Measurements from ENCODE around the gene C1R.

C1R gene

DNA sequence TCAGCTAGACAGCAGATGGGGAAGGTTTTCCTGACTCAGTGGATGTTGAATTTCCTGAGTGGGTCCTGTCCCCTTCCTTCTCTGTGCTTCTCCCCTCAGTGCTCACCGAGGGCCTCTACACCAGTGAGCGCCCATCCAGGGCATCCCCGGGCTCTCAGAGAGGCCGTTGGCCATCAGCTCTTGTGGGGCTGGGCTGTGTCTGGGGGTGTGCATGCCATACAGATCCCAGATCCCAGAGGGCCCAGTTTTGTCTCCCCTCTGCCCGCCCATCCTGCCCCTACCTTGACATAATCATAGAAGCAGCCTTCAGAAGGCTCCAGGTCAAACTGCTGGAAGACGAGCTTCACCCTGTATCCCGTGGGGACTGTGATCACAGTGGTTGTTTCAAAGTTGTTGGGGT is 1.1 kb downstream of the C1R start:
- Histone ChIP-seq H3K4me3 (ENCODE audit: low read depth, low read length, poor library complexity, severe bottlenecking) (no peak overlapping the region), H3K79me2 (ENCODE audit: insufficient read depth, low read length) (no peaks in the 10 kb centered on the region), H3K9ac (ENCODE audit: low read length) (no peak overlapping the region), H3K27me3 (ENCODE audit: insufficient read depth, low read length) (peaks cover 5% of the 10 kb centered on the region; the same call in 1 of the 2 replicates), H3K9me3 (ENCODE audit: low read length) (no peaks in the 10 kb centered on the region), H3K4me1 (ENCODE audit: insufficient read depth, low read length, severe bottlenecking) (no peaks in the 10 kb centered on the region), H2AFZ (ENCODE audit: low read length) (no peak overlapping the region), H3K4me2 (ENCODE audit: low read length) (no peak overlapping the region), H4K20me1 (ENCODE audit: insufficient read depth, low read length) (no peaks in the 10 kb centered on the region), H3K36me3 (ENCODE audit: insufficient read depth, low read length) (no peaks in the 10 kb centered on the region), H3F3A (ENCODE audit: insufficient read depth, low read length) (no peaks in the 10 kb centered on the region), H3K9me2 (ENCODE audit: low read depth, low read length) (no peaks in the 10 kb centered on the region), H3K27ac (ENCODE audit: low read depth, low read length, poor library complexity, severe bottlenecking) (no peak overlapping the region)
- TF ChIP-seq CTCF (IDR thresholded peaks at IDR 0.05; ENCODE audit: low read length) (no peak), EZH2 (IDR thresholded peaks at IDR 0.05; ENCODE audit: borderline replicate concordance, low read length) (no peak)

GRCh38 chr12:7090222-7090998 is 1.8 kb downstream of the C1R start:
- Histone ChIP-seq H4K20me1 (ENCODE audit: insufficient read depth, low read length) (no peaks in the 10 kb centered on the region), H3K79me2 (ENCODE audit: insufficient read depth, low read length) (no peaks in the 10 kb centered on the region), H3F3A (ENCODE audit: insufficient read depth, low read length) (no peaks in the 10 kb centered on the region), H3K27me3 (ENCODE audit: insufficient read depth, low read length) (peaks cover 5% of the 10 kb centered on the region; the same call in 1 of the 2 replicates), H3K4me3 (ENCODE audit: low read depth, low read length, poor library complexity, severe bottlenecking) (no peak overlapping the region), H3K27ac (ENCODE audit: low read depth, low read length, poor library complexity, severe bottlenecking) (no peak overlapping the region), H3K9me2 (ENCODE audit: low read depth, low read length) (no peaks in the 10 kb centered on the region), H3K4me1 (ENCODE audit: insufficient read depth, low read length, severe bottlenecking) (no peaks in the 10 kb centered on the region), H2AFZ (ENCODE audit: low read length) (no peak overlapping the region), H3K36me3 (ENCODE audit: insufficient read depth, low read length) (no peaks in the 10 kb centered on the region), H3K9me3 (ENCODE audit: low read length) (no peaks in the 10 kb centered on the region), H3K9ac (ENCODE audit: low read length) (no peak overlapping the region), H3K4me2 (ENCODE audit: low read length) (no peak overlapping the region)
- TF ChIP-seq EZH2 (IDR thresholded peaks at IDR 0.05; ENCODE audit: borderline replicate concordance, low read length) (no peak), CTCF (IDR thresholded peaks at IDR 0.05; ENCODE audit: low read length) (no peak)

- TF ChIP-seq CTCF (IDR thresholded peaks at IDR 0.05; ENCODE audit: low read length) (no peak), EZH2 (IDR thresholded peaks at IDR 0.05; ENCODE audit: borderline replicate concordance, low read length) (no peak)
- no peaks in the 10 kb centered on the region for H3K79me2 ChIP-seq (ENCODE audit: insufficient read depth, low read length)
- no peak overlapping the region for H3K4me3 ChIP-seq (ENCODE audit: low read depth, low read length, poor library complexity, severe bottlenecking)
- no peak overlapping the region for H3K4me2 ChIP-seq (ENCODE audit: low read length)
- H3K27ac ChIP-seq (ENCODE audit: low read depth, low read length, poor library complexity, severe bottlenecking) = no peak overlapping the region
- no peaks in the 10 kb centered on the region for H4K20me1 ChIP-seq (ENCODE audit: insufficient read depth, low read length)
- H3F3A ChIP-seq (ENCODE audit: insufficient read depth, low read length) = no peaks in the 10 kb centered on the region
- H3K36me3 ChIP-seq (ENCODE audit: insufficient read depth, low read length) = no peaks in the 10 kb centered on the region
- H3K9me3 ChIP-seq (ENCODE audit: low read length) = no peaks in the 10 kb centered on the region
- H3K9ac ChIP-seq (ENCODE audit: low read length) = no peak overlapping the region
- no peak overlapping the region for H2AFZ ChIP-seq (ENCODE audit: low read length)
- no peaks in the 10 kb centered on the region for H3K9me2 ChIP-seq (ENCODE audit: low read depth, low read length)
- no peaks in the 10 kb centered on the region for H3K4me1 ChIP-seq (ENCODE audit: insufficient read depth, low read length, severe bottlenecking)
- H3K27me3 ChIP-seq (ENCODE audit: insufficient read depth, low read length) = peaks cover 5% of the 10 kb centered on the region; the same call in 1 of the 2 replicates
Observed at GRCh38 chr12:7089196-7089871, 2.9 kb downstream of the C1R start.
